GM19372 (cell line): ENCODE measurements around the gene INO80D.
"Not testable (repeated sequence)": the region's sequence is repeated elsewhere in the genome, so short reads cannot be mapped to it uniquely, and the experiment has no call there.

Source experiments
- ATAC-seq: cut with Tn5 transposase; IDR thresholded peaks from one replicate; pipeline ENCODE4 v1.9.1; 2021; ENCODE audit warnings: mild to moderate bottlenecking, low read depth, moderate library complexity; ENCODE audit not compliant: unreplicated experiment

Gene INO80D

GRCh38 chr2:205986334-205986733, 99.6 kb downstream of the INO80D start:
- not testable (repeated sequence) for ATAC-seq

GRCh38 chr2:205984381-205984780, 101.6 kb downstream of the INO80D start:
- ATAC-seq = no peak

GRCh38 chr2:205982776-205983327, 103.1 kb downstream of the INO80D start:
- no peak for ATAC-seq

- ATAC-seq = not testable (repeated sequence)
Measured at GRCh38 chr2:205978728-205979127, 107.2 kb downstream of the INO80D start.

DNA sequence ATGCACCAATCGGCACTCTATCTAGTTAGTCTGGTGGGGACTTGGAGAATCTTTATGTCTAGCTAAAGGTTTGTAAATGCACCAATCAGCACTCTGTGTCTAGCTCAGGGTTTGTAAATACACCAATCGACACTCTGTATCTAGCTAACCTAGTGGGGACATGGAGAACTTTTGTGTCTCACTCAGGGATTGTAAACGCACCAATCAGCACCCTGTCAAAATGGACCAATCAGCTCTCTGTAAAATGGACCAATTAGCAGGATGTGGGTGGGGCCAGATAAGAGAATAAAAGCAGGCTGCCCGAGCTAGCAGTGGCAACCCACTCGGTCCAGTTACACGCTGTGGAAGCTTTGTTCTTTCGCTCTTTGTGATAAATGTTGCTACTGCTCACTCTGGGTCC, 108.3 kb downstream of the INO80D start:
- not testable (repeated sequence) for ATAC-seq

GRCh38 chr2:205976934-205977659, 108.9 kb downstream of the INO80D start:
- not testable (repeated sequence) for ATAC-seq

DNA sequence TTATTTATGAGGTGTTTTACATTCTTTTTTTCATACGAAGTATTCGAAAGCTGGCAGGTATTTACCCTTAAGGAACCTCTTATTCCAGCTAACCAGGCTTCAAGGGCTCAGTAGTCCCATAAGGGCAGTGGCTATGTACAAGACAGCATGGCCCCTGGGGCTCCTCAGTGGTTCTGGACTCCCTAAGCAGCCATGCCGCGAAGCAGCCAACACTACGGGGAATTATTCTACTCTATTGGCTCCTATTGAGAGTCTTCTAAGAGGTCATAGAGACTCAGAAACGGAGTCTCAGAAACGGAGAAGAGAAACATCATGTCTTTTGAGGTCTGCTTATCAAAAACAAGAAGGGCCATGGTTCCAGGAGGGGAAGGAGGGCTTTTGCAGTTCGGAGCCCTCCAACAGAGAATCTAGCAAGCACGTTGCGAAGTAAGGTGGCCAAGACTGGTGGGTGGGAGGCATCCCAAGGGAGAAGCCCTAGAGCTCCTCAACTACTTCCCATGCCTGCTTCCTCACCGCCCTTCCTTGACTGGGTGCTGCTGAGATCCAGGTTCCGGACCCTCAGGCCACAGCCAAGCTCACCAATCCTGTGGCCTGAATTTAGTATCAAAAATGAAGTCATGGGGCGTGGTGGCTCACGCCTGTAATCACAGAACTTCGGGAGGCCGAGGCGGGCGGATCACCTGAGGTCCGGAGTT, 109.7 kb downstream of the INO80D start:
- ATAC-seq = no peak

DNA sequence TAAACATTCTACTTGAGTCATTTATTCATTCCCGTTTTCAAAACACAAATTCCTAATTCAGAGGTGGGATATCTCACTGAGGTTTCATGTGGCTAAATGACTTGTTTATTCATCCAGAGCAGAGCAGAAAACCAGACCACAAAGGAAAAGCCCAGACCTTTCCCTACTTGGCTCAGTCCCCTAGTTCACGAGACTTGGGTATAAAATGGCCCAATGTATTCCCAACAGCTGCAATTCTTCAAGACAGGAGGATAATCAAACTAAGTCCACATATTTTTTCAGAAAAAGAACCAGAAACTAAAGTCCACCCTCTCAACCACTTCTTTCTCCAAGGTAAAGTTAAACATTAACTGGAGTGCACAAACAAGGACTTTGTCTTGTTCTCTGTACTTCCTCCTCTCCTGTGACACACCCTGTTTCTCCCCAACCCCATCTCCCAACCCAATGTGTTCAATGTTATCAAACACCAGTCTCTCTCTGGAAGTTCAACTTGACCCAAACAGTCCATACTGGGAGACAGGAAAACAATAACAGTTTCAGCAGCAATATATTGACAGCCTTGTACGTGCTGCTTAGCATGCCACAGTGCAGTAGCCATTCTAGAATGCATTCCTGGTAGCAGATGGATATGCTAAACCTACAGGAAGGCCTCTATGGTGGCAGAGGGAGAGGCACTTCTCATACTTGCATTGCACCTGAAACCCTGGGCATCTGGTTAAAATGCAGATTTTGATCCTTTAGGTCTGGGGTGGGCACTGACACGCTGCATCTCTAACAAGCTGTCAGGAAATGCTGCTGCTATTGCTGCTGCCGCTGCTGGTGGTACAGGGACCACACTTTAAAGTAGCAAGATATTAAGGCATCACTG, 110.7 kb downstream of the INO80D start:
- ATAC-seq = no peak

GRCh38 chr2:205972113-205972512, 113.9 kb downstream of the INO80D start:
- no peak for ATAC-seq

- no peak for ATAC-seq
Measured at GRCh38 chr2:205970348-205970747, 115.6 kb downstream of the INO80D start.

GRCh38 chr2:205969584-205969983, 116.4 kb downstream of the INO80D start:
- ATAC-seq = no peak

- ATAC-seq = no peak
Measured at GRCh38 chr2:205967391-205968075, 118.4 kb downstream of the INO80D start.

DNA sequence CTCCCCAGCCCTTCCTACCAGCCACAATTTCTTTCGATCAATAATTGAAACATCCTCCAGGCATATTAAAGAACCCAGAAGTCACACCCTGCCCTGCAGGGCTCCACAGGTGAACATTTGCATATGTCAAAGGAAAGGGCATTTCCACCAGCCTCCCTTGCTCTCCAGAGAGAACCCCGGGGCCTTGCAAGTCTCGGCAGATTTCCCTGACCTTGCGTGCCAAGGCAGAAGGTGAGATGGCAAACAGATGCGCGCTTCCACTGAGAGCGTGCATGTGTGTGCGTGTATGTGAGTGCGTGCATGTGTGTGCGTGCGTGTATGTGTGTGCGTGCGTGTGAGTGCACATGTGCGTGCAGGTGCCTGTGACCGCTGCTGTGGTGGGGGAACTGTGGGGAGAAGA, 120.3 kb downstream of the INO80D start:
- no peak for ATAC-seq

GRCh38 chr2:205964111-205964761, 121.7 kb downstream of the INO80D start:
- no peak for ATAC-seq

DNA sequence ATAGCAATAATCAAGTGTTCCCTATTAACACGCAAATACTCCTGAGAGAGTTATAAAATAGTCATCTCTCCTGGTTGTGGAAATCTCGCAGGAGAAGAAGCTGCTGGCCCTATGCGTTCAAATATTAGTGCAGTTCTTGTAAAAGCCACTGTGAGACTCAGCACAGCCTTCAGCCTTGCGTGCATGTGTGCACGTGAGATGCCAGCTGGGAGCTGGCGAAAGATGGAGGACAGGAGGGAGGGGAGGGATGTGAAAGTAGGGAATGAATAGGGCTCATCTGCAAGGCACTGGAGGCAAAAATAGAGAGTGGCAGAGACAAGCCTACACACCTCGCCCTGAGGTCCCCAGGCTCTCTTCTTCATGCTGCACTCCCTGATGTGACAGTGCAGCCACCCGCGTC, 126.5 kb downstream of the INO80D start:
- ATAC-seq = no peak

DNA sequence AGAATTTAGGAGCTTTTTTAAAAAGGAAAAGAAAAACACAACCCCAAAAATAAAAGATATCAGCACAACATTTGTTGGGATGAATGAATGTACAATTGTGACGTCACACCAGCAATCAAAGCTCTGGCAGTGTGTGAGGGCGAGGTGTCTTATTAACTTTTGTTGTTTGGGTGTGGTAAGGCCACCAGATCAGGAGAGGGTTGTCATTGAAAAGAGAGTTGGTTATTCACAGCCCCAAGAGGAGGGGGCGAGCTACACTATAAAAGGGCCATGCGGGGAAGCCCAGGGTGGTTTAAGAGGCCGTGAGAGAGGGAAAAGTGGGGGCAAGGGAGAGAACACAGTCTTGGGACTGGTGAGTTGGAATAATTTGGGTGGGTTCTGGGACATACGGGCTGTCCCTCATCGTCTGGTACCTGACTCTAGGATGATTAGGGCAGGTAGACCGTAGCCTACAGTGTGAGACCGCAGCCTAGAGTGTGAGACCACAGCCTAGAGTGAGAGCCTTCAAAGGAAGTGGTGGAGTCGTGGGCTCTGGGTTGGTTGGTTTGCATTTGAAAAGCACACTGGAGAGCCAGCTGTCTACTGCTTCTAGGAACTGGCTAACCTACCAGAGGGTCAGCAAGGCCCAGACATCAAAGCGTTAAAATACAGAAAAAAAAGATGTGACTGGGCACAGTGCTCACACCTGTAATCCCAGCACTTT, 128.4 kb downstream of the INO80D start:
- ATAC-seq = no peak

GRCh38 chr2:205954707-205955106, 131.3 kb downstream of the INO80D start:
- no peak for ATAC-seq

GRCh38 chr2:205952282-205952681, 133.7 kb downstream of the INO80D start:
- ATAC-seq = no peak

DNA sequence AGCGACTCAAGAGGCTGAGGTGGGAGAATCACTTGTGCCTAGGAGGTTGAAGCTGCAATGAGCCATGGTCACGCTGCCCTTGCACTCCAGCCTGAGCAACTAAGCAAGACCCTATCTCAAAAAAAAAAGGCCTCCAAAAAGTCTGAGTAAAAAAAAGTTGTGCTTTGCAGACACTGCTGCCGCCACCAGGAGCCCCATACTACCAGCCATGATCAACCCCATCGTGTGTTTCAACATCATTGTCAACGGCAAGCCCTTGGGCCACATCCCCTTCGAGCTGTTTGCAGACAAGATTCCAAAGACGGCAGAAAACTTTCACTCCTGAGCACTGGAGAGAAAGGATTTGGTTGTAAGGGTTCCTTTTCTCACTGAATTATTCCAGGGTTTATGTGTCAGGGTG, 137.1 kb downstream of the INO80D start:
- ATAC-seq = no peak
